SK-N-SH (cell line): Measurements from ENCODE around the gene LATS2.

Source experiments
- CTCF ChIP-seq: fragments of 200-600 bp; sonication (generic); IDR thresholded peaks from 2 replicates; pipeline ENCODE4 v1.6.1; 2017; ENCODE audit warnings: antibody characterized with exemption, mild to moderate bottlenecking, moderate library complexity
- EP300 ChIP-seq, 2 experiments: IDR thresholded peaks; 2 replicates each; pipeline versions ENCODE4 v1.4.0 to v1.6.1; 2012; ENCODE audit warnings: borderline replicate concordance in 1 of 2, low read depth in 1 of 2, low read length in 1 of 2
- EZH2phosphoT487 ChIP-seq: fragments of 200-600 bp; sonication (generic); IDR thresholded peaks from 2 replicates; pipeline ENCODE4 v1.6.1; 2017; ENCODE audit warnings: low read depth, mixed run types, mild to moderate bottlenecking, antibody characterized with exemption, moderate library complexity, borderline replicate concordance
- MAX ChIP-seq: IDR thresholded peaks from 2 replicates; pipeline ENCODE4 v1.4.0; 2012; ENCODE audit warnings: low read depth
- MXI1 ChIP-seq: IDR thresholded peaks from 2 replicates; pipeline ENCODE4 v1.6.1; 2012; ENCODE audit warnings: mild to moderate bottlenecking, low read depth, low read length, improper control_type of control experiment
- POLR2AphosphoS5 ChIP-seq: IDR thresholded peaks from 2 replicates; pipeline ENCODE4 v1.6.1; 2012; ENCODE audit warnings: low read depth, low read length
- USF1 ChIP-seq: IDR thresholded peaks from 2 replicates; pipeline ENCODE4 v1.4.0; 2012; ENCODE audit warnings: low read depth, borderline replicate concordance

- no peak for TF ChIP-seq EZH2phosphoT487
- no peak for TF ChIP-seq EP300 (IDR thresholded peaks at IDR 0.05; ENCODE audit: borderline replicate concordance in 1 of 2, low read depth in 1 of 2, low read length in 1 of 2)
- no peak for TF ChIP-seq CTCF
- TF ChIP-seq MAX = no peak
- TF ChIP-seq MXI1 = no peak
- no peak for TF ChIP-seq USF1
- no peak for TF ChIP-seq POLR2AphosphoS5
These were observed 8.2 kb downstream of the LATS2 start for GRCh38 chr13:21053231-21053630.
